HepG2 (cell line): Measurements from ENCODE around the gene RASSF7. TPM values are rescaled to one million over a fixed set of nuclear protein-coding genes. Genes with fewer than 3 reads are reported as not detected.

Source experiments
- FOXA1 ChIP-seq, 2 experiments: fragments of 450-650 bp in 1 of 2; sonication (generic) in 1 of 2; formaldehyde crosslinking in 1 of 2; IDR thresholded peaks; 2 replicates each; pipeline versions ENCODE4 v1.4.0 to v1.6.1; 2016 to 2020; ENCODE audit warnings: missing genetic modification reagents in 1 of 2
- FOXM1 ChIP-seq: sonication (generic); formaldehyde crosslinking; IDR thresholded peaks from 2 replicates; pipeline ENCODE4 v1.5.0; 2020; ENCODE audit warnings: missing genetic modification reagents
- HMGXB4 ChIP-seq, 2 experiments: sonication (generic) in 1 of 2; formaldehyde crosslinking in 1 of 2; IDR thresholded peaks; 2 replicates each; pipeline versions ENCODE4 v1.4.0 to v1.6.1; 2018 to 2020; ENCODE audit warnings: missing genetic modification reagents in 2 of 2, borderline replicate concordance in 1 of 2, low read depth in 1 of 2, mild to moderate bottlenecking in 1 of 2, missing biosample characterization in 1 of 2
- HNRNPLL ChIP-seq: fragments of 200-400 bp; formaldehyde crosslinking; IDR thresholded peaks from 2 replicates; pipeline ENCODE4 v1.6.1; 2017; ENCODE audit warnings: mild to moderate bottlenecking, low read depth, low read length; ENCODE audit not compliant: poor library complexity, severe bottlenecking
- MYNN ChIP-seq: sonication (generic); formaldehyde crosslinking; IDR thresholded peaks from 2 replicates; pipeline ENCODE4 v1.4.0; 2020; ENCODE audit warnings: mild to moderate bottlenecking, low read depth, missing genetic modification reagents
- ONECUT2 ChIP-seq: sonication (generic); formaldehyde crosslinking; IDR thresholded peaks from 2 replicates; pipeline ENCODE4 v1.4.0; 2020; ENCODE audit warnings: missing genetic modification reagents
- POLR2AphosphoS2 ChIP-seq: IDR thresholded peaks from 2 replicates; pipeline ENCODE4 v1.6.1; 2011; ENCODE audit warnings: low read depth, low read length, improper control_type of control experiment
- PRPF4 ChIP-seq: fragments of 200-400 bp; formaldehyde crosslinking; IDR thresholded peaks from 2 replicates; pipeline ENCODE4 v1.6.1; 2016; ENCODE audit warnings: low read length, low read depth; ENCODE audit not compliant: poor library complexity, severe bottlenecking
- SKI ChIP-seq: fragments of 450-650 bp; IDR thresholded peaks from one replicate; pipeline ENCODE4 v1.6.1; 2018; ENCODE audit warnings: mild to moderate bottlenecking; ENCODE audit not compliant: partially characterized antibody
- TAF1 ChIP-seq: sonication (generic); formaldehyde crosslinking; IDR thresholded peaks from 2 replicates; pipeline ENCODE4 v1.4.0; 2020; ENCODE audit warnings: missing genetic modification reagents
- ZBTB3 ChIP-seq: sonication (generic); formaldehyde crosslinking; IDR thresholded peaks from 2 replicates; pipeline ENCODE4 v1.4.0; 2020; ENCODE audit warnings: low read depth, mild to moderate bottlenecking, moderate library complexity, missing genetic modification reagents, borderline replicate concordance
- ZFX ChIP-seq: sonication (generic); formaldehyde crosslinking; IDR thresholded peaks from 2 replicates; pipeline ENCODE4 v1.4.0; 2020; ENCODE audit warnings: mild to moderate bottlenecking, low read depth, missing genetic modification reagents, moderate library complexity
- ZNF282 ChIP-seq: fragments of 450-650 bp; IDR thresholded peaks from 2 replicates; pipeline ENCODE4 v1.6.1; 2018; ENCODE audit not compliant: partially characterized antibody
- ZNF546 ChIP-seq: sonication (generic); formaldehyde crosslinking; conservative IDR thresholded peaks from 2 replicates; pipeline ENCODE4 v1.8.1; 2023; ENCODE audit warnings: mild to moderate bottlenecking, missing genetic modification reagents
- ZNF816 ChIP-seq: sonication (generic); formaldehyde crosslinking; IDR thresholded peaks from 2 replicates; pipeline ENCODE4 v1.8.0; 2022; ENCODE audit warnings: missing genetic modification reagents, mild to moderate bottlenecking, borderline replicate concordance
- polyA plus RNA-seq, 8 experiments: library from polyadenylated mRNA; depleted of rRNA in 3 of 8; stranded (reverse) in 7 of 8; unstranded in 1 of 8; fragments of >200 nt; fragmentation: Illumina TruSeq in 4 of 8; extraction: Trizol in 4 of 8; gene quantifications; 2 replicates each; pipeline versions ENCODE4 v1.2.1 to v1.2.3, GENCODE V29; 2011 to 2016; ENCODE audit warnings: low read depth in 4 of 8, missing spikeins in 1 of 8, mixed read lengths in 1 of 8; ENCODE audit not compliant: insufficient read depth in 1 of 8
- total RNA-seq, 5 experiments: library from RNA; depleted of rRNA; stranded (reverse); fragments of >200 nt; fragmentation: Illumina TruSeq; extraction: Trizol; gene quantifications; 2 replicates each; pipeline ENCODE4 v1.2.3, GENCODE V29; 2016; ENCODE audit warnings: low read depth in 1 of 5
- TF ChIP-seq, protein P1 (sequence below): sonication (generic); formaldehyde crosslinking; IDR thresholded peaks from 2 replicates; pipeline ENCODE4 v1.8.0; 2022; ENCODE audit warnings: low read depth, missing genetic modification reagents
- TF ChIP-seq, protein P2 (sequence below): IDR thresholded peaks from 2 replicates; pipeline ENCODE4 v1.4.0; 2020; ENCODE audit warnings: mild to moderate bottlenecking, missing genetic modification reagents
- TF ChIP-seq, protein P3 (sequence below): sonication (generic); formaldehyde crosslinking; conservative IDR thresholded peaks from 2 replicates; pipeline ENCODE4 v1.5.0; 2020; ENCODE audit warnings: missing genetic modification reagents

Gene RASSF7
- total and polyA plus RNA-seq, 2 of the 13 experiments (the other 11 are each of a cell fraction or from before 2014, with no cell fraction given) = 20.2 to 28.6 TPM

DNA sequence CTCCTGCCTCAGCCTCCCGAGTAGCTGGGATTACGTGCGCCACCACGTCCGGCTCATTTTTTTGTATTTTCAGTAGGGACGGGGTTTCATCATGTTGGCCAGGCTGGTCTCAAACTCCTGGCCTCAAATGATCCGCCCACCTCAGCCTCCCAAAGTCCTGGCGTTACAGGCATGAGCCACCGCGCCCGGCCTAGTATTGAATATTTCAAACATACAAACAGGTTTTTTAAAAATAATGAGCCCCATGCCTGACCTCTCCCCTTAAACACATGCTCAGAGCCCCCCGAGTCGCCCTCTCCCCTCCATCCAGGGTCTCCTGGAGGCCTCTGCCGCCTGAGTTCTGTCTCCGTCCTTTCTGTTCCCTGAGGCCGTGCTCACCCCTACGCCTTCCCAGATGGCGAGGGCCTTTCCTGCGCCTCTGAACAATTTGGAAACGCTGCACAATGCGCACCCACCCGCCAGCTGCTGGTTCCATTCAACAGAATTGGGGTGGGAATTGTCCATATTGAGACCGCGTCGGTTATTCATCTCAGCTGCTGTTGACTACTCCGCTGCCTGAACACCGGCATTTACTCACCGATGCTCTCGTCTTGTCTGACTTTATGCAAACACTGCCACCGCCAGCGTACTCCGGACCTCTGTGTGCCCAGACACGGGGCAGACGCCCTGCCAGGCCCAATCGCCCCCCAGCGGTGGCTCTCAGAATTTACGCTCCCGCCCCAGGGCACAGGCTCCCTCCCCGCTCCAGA lies 40.2 kb upstream of the RASSF7 start (continued):
- TF ChIP-seq HMGXB4 (CRISPR knock-in tag; IDR thresholded peaks at IDR 0.05; ENCODE audit: borderline replicate concordance in 1 of 2, low read depth in 1 of 2) = peak; percentile 60 to 66; a peak in 3 of 4 replicates
- TF ChIP-seq ZBTB3 (CRISPR knock-in tag) = no peak
- no peak for TF ChIP-seq MYNN (CRISPR knock-in tag)
- TF ChIP-seq PRPF4 = no peak
- TF ChIP-seq, protein P1, sequence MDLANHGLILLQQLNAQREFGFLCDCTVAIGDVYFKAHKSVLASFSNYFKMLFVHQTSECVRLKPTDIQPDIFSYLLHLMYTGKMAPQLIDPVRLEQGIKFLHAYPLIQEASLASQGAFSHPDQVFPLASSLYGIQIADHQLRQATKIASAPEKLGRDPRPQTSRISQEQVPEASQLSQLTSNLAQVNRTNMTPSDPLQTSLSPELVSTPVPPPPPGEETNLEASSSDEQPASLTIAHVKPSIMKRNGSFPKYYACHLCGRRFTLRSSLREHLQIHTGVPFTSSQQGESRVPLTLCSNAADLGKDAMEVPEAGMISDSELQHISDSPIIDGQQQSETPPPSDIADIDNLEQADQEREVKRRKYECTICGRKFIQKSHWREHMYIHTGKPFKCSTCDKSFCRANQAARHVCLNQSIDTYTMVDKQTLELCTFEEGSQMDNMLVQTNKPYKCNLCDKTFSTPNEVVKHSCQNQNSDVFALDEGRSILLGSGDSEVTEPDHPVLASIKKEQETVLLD (CRISPR knock-in tag) = no peak
- TF ChIP-seq TAF1 = no peak
- TF ChIP-seq HNRNPLL = no peak
- TF ChIP-seq SKI = peak; percentile 65
- TF ChIP-seq FOXM1 (CRISPR knock-in tag) = no peak
- TF ChIP-seq ONECUT2 (CRISPR knock-in tag) = no peak
- no peak for TF ChIP-seq ZNF816 (CRISPR knock-in tag)
- no peak for TF ChIP-seq POLR2AphosphoS2
- no peak for TF ChIP-seq FOXA1 (IDR thresholded peaks at IDR 0.05)
- 0 out of 2 replicates have a peak, but pooled peaks have one; percentile 17 for TF ChIP-seq FOXA1 (CRISPR knock-in tag; IDR thresholded peaks at IDR 0.05)
- TF ChIP-seq, protein P2, sequence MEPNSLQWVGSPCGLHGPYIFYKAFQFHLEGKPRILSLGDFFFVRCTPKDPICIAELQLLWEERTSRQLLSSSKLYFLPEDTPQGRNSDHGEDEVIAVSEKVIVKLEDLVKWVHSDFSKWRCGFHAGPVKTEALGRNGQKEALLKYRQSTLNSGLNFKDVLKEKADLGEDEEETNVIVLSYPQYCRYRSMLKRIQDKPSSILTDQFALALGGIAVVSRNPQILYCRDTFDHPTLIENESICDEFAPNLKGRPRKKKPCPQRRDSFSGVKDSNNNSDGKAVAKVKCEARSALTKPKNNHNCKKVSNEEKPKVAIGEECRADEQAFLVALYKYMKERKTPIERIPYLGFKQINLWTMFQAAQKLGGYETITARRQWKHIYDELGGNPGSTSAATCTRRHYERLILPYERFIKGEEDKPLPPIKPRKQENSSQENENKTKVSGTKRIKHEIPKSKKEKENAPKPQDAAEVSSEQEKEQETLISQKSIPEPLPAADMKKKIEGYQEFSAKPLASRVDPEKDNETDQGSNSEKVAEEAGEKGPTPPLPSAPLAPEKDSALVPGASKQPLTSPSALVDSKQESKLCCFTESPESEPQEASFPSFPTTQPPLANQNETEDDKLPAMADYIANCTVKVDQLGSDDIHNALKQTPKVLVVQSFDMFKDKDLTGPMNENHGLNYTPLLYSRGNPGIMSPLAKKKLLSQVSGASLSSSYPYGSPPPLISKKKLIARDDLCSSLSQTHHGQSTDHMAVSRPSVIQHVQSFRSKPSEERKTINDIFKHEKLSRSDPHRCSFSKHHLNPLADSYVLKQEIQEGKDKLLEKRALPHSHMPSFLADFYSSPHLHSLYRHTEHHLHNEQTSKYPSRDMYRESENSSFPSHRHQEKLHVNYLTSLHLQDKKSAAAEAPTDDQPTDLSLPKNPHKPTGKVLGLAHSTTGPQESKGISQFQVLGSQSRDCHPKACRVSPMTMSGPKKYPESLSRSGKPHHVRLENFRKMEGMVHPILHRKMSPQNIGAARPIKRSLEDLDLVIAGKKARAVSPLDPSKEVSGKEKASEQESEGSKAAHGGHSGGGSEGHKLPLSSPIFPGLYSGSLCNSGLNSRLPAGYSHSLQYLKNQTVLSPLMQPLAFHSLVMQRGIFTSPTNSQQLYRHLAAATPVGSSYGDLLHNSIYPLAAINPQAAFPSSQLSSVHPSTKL = no peak
- no peak for TF ChIP-seq ZNF546 (CRISPR knock-in tag)
- no peak for TF ChIP-seq ZNF282
- peak; percentile 68; the same call in 1 of the 2 replicates for TF ChIP-seq ZFX (CRISPR knock-in tag)
- TF ChIP-seq, protein P3, sequence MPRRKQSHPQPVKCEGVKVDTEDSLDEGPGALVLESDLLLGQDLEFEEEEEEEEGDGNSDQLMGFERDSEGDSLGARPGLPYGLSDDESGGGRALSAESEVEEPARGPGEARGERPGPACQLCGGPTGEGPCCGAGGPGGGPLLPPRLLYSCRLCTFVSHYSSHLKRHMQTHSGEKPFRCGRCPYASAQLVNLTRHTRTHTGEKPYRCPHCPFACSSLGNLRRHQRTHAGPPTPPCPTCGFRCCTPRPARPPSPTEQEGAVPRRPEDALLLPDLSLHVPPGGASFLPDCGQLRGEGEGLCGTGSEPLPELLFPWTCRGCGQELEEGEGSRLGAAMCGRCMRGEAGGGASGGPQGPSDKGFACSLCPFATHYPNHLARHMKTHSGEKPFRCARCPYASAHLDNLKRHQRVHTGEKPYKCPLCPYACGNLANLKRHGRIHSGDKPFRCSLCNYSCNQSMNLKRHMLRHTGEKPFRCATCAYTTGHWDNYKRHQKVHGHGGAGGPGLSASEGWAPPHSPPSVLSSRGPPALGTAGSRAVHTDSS = no peak
